IMR-90 (cell line): Measurements from ENCODE around the gene GLT8D2.

Source experiments
- CTCF ChIP-seq: conservative IDR thresholded peaks from 2 replicates; pipeline ENCODE4 v1.5.1; 2012; ENCODE audit warnings: mild to moderate bottlenecking, low read depth, low read length, improper control_type of control experiment
- ELK1 ChIP-seq: fragments of 150-350 bp; IDR thresholded peaks from 2 replicates; pipeline ENCODE4 v1.6.1; 2016; ENCODE audit warnings: low read depth, mild to moderate bottlenecking, low read length, moderate library complexity, borderline replicate concordance
- MAFK ChIP-seq: IDR thresholded peaks from 2 replicates; pipeline ENCODE4 v1.6.1; 2012; ENCODE audit warnings: low read depth, low read length, improper control_type of control experiment
- POLR2A ChIP-seq: IDR thresholded peaks from 2 replicates; pipeline ENCODE4 v1.6.1; 2012; ENCODE audit warnings: mild to moderate bottlenecking, low read depth, low read length
- USF2 ChIP-seq: fragments of 150-350 bp; IDR thresholded peaks from 2 replicates; pipeline ENCODE4 v1.6.1; 2017; ENCODE audit warnings: mild to moderate bottlenecking, antibody characterized with exemption, low read length, low read depth

DNA sequence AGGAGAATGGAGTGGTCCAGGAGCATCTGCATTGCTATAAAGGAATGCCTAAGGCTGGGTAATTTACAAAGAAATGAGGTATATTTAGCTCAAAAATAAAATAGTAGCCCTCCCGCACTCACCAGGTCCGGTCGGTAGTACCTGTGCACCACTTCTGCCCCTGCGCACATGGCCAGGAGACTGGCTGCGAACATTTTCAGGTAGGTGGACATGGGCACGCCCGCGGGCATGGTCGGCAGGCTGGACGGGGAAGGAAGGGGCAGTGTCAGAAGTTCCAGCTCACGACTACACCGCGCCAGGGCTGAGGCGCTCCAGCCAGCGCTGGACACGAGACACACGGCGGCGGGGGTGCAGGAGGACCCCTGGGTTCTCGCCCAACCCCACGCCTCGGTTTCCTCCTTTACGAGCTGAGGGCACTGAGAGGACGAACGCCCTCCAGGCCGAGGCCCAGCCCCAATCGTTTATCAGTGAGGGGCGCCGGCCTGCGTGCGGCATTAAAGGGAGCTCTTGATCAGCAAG lies 93.4 kb downstream of the GLT8D2 start:
- TF ChIP-seq ELK1 = no peak
- no peak for TF ChIP-seq CTCF
- no peak for TF ChIP-seq MAFK
- TF ChIP-seq USF2 = no peak
- no peak for TF ChIP-seq POLR2A
